ENCODE data around the gene CCN5. TPM values are rescaled to one million over a fixed set of nuclear protein-coding genes. Genes with fewer than 3 reads are reported as not detected.
"Not testable (repeated sequence)": the region's sequence is repeated elsewhere in the genome, so short reads cannot be mapped to it uniquely, and the experiment has no call there.

The CCN5 gene
- total and polyA plus RNA-seq, 5 donors = 85.2 to 292 (median 99.6) TPM

DNA sequence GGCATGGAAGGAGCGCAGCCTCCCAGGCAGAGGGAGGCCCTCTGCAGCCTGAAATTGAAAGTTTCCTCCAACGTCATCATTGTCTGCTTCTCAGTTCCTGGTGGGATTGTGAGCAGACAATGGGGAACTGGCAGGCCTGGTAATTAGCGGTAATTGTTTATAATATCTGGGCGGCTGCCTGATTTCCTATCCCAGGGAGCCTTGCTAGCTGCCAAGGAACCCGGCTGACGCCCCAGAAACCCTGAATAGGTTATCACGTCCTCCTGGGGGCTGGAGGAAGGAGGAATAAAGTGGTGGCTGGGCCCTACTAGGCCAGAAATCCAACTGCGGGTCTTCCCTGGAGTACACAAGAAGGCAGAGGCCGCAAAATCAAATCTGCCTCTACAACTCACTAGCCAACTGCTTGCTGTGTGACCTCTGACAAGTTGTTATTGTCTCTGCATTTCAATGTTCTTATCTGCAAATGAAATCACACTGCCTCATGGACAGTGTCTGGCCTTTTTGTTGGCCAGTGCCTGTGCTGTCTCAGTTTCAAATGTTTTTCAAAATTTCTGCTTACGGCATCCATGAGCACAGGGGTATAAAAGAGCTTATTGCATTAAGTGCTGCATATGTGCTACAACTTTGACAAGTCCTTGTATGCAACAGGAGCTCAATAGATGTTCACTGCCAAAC is 47.4 kb downstream of the CCN5 start:
- Histone ChIP-seq H3K9me3 (ENCODE audit: control insufficient read depth, low read length) (no peaks in the 10 kb centered on the region), H3K27ac (ENCODE audit: low read length) (peak overlapping the region; percentile 89), H3K4me3 (ENCODE audit: low read length) (no peak overlapping the region), H3K4me1 (ENCODE audit: control insufficient read depth, insufficient read depth, low read length) (peaks cover 5% of the 10 kb centered on the region), H3K27me3 (ENCODE audit: control insufficient read depth, insufficient read depth) (no peaks in the 10 kb centered on the region)
- 45% methylated on average over 10 of the region's 10 CpGs for WGBS
- intact Hi-C loops (cut with DNase I) = no loop called here
- DNase-seq (no peak), ATAC-seq (peak; percentile 69 to 87)

DNA sequence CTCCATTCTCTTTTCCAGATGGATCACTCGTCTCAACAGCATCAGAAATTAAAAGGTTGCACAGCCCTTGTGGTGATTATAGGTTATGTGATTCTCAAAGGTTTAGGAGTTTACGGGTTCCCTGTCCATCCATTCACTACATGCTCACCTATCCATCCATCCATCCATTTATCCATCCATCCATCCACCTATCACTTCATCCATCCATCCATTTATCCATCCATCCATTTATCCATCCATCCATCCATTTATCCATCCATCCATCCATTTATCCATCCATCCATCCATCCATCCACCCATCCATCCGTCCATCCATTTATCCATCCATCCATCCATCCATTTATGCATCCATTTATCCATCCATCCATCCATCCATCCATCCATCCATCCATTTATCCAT is 48.6 kb downstream of the CCN5 start:
- H3K27me3 ChIP-seq (ENCODE audit: control insufficient read depth, insufficient read depth); DNase-seq; H3K4me1 ChIP-seq (ENCODE audit: control insufficient read depth, insufficient read depth, low read length); H3K4me3 ChIP-seq (ENCODE audit: low read length); H3K27ac ChIP-seq (ENCODE audit: low read length); ATAC-seq; H3K9me3 ChIP-seq (ENCODE audit: control insufficient read depth, low read length); intact Hi-C loops (cut with DNase I): not testable (repeated sequence)
- WGBS = 93% methylated on average over 3 of the region's 3 CpGs

DNA sequence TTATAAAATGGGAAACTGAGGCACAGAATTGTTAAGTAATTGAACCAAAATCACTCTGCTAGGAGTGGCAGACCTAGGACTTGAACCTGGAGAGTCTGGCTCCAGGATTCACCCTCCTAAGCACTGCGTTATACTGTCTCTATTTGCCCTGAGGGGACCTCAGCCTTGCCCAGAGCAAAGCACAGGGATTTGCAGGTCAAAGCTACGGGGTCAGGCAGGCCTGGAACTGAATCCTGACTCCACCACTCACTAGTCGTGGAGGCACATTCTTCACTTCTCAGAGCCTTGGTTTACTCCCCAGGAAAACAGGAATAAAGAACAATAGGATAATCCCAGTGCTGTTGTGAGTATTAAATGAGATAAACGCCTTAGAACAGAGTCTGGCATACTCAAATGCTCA is 49.9 kb downstream of the CCN5 start:
- intact Hi-C loops (cut with DNase I) = no loop called here
- no peak overlapping the region for H3K27ac ChIP-seq (ENCODE audit: low read length)
- no peaks in the 10 kb centered on the region for H3K27me3 ChIP-seq (ENCODE audit: control insufficient read depth, insufficient read depth)
- H3K9me3 ChIP-seq (ENCODE audit: control insufficient read depth, low read length) = no peaks in the 10 kb centered on the region
- DNase-seq = no peak
- no peak for ATAC-seq
- WGBS = 59% methylated on average over 4 of the region's 4 CpGs
- peaks cover 5% of the 10 kb centered on the region for H3K4me1 ChIP-seq (ENCODE audit: control insufficient read depth, insufficient read depth, low read length)
- H3K4me3 ChIP-seq (ENCODE audit: low read length) = no peak overlapping the region

DNA sequence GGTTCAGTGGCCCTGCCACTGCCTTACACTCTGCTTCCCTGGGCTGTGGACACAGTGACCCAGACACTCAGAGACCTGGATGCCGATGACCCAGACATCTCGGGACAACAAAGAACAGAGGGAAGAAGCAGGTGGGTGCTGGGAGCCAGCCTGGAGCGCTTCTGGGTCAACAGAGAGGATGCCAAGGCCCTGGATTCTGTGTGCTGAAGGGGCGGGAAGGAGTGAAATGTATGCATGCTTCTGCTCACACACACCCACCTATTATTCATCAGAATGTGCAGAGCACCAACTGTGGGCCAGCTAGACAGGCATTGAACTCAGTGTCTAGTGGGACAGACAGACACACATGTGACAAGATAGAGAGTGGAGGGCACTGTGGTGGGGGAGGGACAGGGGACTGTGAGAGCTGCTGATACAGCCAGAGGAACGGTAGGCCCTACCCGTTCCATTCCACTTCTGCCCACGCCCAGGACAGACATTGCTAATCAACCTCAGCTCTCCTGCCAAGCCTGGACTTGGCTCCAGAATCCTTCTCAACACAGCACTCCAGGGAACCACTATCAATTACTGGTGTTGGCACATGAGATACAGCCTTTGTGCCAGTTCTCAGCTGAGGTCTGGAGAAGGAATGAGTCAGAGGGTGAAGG is 50.7 kb downstream of the CCN5 start:
- DNase-seq (no peak), ATAC-seq (no peak)
- H3K4me3 ChIP-seq (ENCODE audit: low read length) = no peak overlapping the region
- WGBS = 59% methylated on average over 7 of the region's 7 CpGs
- H3K27ac ChIP-seq (ENCODE audit: low read length) = no peak overlapping the region
- peaks cover 5% of the 10 kb centered on the region for H3K4me1 ChIP-seq (ENCODE audit: control insufficient read depth, insufficient read depth, low read length)
- intact Hi-C loops (cut with DNase I) = no loop called here
- no peaks in the 10 kb centered on the region for H3K27me3 ChIP-seq (ENCODE audit: control insufficient read depth, insufficient read depth)
- no peaks in the 10 kb centered on the region for H3K9me3 ChIP-seq (ENCODE audit: control insufficient read depth, low read length)

DNA sequence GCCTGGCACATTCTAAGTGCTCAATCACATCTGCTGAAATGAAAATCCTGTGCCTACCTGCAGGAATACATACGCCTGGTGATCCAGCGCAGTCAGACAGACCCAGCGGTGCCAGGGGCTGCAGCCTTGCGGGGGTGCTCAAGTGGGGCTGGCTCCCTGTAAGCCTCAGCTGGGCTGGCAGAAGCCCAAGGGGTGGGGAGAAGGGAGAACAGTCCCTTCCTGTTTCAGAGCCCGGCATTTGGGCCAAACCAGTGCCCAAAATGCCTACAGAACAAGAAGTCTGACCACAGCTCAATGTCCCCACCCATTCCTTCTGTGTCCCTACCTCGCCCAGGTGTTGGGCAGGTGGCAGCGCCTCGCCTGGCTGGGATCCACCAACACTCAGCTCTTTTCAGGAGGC is 53.1 kb downstream of the CCN5 start:
- no peak for DNase-seq
- H3K27me3 ChIP-seq (ENCODE audit: control insufficient read depth, insufficient read depth) = no peaks in the 10 kb centered on the region
- 81% methylated on average over 8 of the region's 8 CpGs for WGBS
- intact Hi-C loops (cut with DNase I) = no loop called here
- no peak for ATAC-seq
- no peaks in the 10 kb centered on the region for H3K9me3 ChIP-seq (ENCODE audit: control insufficient read depth, low read length)
- H3K4me1 ChIP-seq (ENCODE audit: control insufficient read depth, insufficient read depth, low read length) = no peaks in the 10 kb centered on the region
- no peak overlapping the region for H3K4me3 ChIP-seq (ENCODE audit: low read length)
- H3K27ac ChIP-seq (ENCODE audit: low read length) = no peak overlapping the region

DNA sequence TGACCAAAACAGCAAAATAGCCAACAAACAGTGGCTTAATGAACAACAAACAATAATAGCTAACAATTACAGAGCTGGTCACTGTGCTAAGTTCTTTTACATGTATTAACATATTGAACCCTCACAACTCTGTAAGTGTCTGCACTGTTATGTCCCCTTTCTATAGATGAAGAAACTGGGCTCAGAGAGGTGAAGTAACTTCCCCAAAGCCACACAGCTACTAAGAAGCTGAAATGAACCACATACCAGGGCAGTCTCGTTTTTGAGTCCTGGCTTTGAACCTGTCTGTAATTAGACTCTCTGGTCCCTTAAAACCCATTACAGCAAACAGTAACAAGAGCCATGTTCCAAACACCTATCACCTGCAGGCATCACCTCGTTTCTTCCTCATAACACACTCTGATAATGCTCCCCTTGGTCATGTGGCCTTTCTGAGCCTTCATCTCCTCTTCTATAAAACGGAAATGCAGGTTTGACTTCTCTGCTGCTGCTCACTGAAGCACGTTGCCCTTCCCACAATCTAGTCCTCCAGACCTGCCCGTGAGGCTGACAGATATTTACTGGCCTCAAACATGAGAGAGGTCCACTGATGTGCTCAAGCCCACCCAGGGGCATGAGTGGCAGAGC is 53.8 kb downstream of the CCN5 start:
- Histone ChIP-seq H3K27ac (ENCODE audit: low read length) (no peak overlapping the region), H3K4me3 (ENCODE audit: low read length) (no peak overlapping the region), H3K9me3 (ENCODE audit: control insufficient read depth, low read length) (no peaks in the 10 kb centered on the region), H3K27me3 (ENCODE audit: control insufficient read depth, insufficient read depth) (no peaks in the 10 kb centered on the region), H3K4me1 (ENCODE audit: control insufficient read depth, insufficient read depth, low read length) (no peaks in the 10 kb centered on the region)
- 43% methylated on average over 5 of the region's 5 CpGs for WGBS
- intact Hi-C loops (cut with DNase I) = no loop called here
- no peak for DNase-seq
- ATAC-seq = no peak

DNA sequence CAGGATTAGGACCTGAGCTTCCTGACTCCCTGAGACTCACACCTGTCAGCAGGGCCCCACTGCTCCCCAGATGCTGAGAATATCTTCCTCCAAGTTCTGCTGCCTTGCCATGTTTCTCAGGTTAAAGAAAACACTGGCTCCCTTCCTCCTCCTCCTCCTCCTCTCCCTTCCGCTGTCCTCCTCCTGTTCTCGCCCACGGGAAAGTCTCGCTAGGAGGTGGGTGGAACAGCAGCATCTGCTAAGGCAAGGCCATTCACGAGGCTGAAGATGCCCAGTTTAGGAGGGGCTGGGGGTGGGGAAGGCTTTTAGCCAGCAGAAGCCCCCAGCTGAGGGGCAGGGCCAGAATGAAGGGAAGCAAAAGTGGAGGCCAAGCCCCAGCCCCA is 54.3 kb downstream of the CCN5 start:
- no peak overlapping the region for H3K4me3 ChIP-seq (ENCODE audit: low read length)
- intact Hi-C loops (cut with DNase I) = no loop called here
- ATAC-seq = no peak
- 39% methylated on average over 5 of the region's 5 CpGs for whole genome bisulfite sequencing
- H3K4me1 ChIP-seq (ENCODE audit: control insufficient read depth, insufficient read depth, low read length) = no peaks in the 10 kb centered on the region
- no peaks in the 10 kb centered on the region for H3K27me3 ChIP-seq (ENCODE audit: control insufficient read depth, insufficient read depth)
- no peak overlapping the region for H3K27ac ChIP-seq (ENCODE audit: low read length)
- H3K9me3 ChIP-seq (ENCODE audit: control insufficient read depth, low read length) = no peaks in the 10 kb centered on the region
- no peak for DNase-seq

DNA sequence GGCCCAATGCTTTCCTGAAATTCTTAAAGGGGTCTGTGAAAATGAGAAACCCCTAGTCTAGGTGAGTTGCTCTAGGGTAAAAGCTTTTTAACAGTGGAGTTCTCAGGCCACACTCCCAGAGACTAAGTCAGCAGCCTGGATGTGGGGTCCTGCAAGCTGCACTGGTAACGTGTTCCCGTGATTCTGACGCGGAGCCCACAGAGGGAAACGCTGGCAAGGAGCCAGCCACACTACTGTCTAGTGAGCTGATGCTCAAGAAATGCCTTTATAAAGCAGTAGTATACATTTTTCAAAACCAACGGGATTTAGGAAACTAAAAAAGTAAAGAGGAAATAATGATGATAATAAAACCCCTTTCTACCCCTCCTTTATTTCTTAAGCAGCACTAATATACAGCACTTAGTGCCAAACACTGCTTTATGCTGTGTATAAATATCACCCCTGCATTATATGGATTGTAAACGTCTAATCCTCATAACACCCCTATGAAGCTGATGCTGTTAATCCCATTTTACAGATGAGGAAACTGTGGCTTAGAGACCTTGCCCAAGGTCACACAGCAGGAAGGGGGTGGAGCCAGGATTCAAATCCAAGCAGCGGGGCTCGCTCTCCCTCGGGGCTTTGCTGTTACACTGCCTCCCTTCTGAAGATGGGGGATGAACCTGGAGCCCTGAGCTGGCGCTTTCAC is 55.5 kb downstream of the CCN5 start:
- ATAC-seq (no peak), DNase-seq (peak in 1 of 3 donors; percentile 59)
- no peaks in the 10 kb centered on the region for H3K9me3 ChIP-seq (ENCODE audit: control insufficient read depth, low read length)
- no peak overlapping the region for H3K27ac ChIP-seq (ENCODE audit: low read length)
- WGBS = 45% methylated on average over 11 of the region's 11 CpGs
- intact Hi-C loops (cut with DNase I) = no loop called here
- no peak overlapping the region for H3K4me3 ChIP-seq (ENCODE audit: low read length)
- no peaks in the 10 kb centered on the region for H3K27me3 ChIP-seq (ENCODE audit: control insufficient read depth, insufficient read depth)
- no peaks in the 10 kb centered on the region for H3K4me1 ChIP-seq (ENCODE audit: control insufficient read depth, insufficient read depth, low read length)

DNA sequence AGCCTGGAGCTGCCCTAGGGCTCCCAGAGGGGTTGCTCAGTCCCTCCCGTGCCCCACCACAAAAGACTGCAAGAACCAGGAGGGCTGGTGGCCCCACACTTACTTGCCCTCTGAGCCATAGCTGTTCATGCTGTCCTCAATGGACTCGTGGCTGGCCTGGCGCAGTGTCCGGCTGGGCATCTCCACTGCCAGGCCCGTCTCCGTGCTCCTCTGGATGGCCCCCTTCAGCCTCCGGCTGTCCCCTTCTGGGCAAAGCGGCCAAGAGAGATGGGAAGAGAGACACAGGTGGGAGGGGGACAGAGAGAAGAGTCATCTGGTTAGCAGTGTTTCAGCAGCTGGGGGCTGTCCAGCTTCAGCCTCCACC is 56.0 kb downstream of the CCN5 start:
- no peaks in the 10 kb centered on the region for H3K27me3 ChIP-seq (ENCODE audit: control insufficient read depth, insufficient read depth)
- no peaks in the 10 kb centered on the region for H3K4me1 ChIP-seq (ENCODE audit: control insufficient read depth, insufficient read depth, low read length)
- 84% methylated on average over 8 of the region's 8 CpGs for WGBS
- ATAC-seq = no peak
- H3K4me3 ChIP-seq (ENCODE audit: low read length) = no peak overlapping the region
- no peaks in the 10 kb centered on the region for H3K9me3 ChIP-seq (ENCODE audit: control insufficient read depth, low read length)
- intact Hi-C loops (cut with DNase I) = no loop called here
- H3K27ac ChIP-seq (ENCODE audit: low read length) = no peak overlapping the region
- DNase-seq = no peak

DNA sequence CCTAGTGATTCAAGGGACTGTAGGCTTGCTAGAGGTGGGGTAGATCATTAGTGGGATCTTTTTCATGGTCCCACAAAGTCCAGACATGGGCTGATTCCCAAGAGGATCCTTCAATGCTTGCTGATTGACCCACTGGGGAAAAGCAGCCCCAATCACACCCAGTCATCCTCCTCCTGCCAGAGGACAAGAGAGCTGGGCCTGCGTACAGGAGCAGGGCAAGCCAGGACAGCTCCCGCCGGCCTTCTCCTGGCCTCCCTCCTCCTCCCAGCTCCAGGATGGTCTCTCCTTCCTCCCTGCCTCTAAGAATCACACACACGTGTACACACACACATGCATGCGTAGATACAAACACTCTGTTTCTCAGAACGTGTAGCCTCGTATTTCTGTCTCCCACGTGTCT is 57.5 kb downstream of the CCN5 start:
- intact Hi-C loops (cut with DNase I) = no loop called here
- ATAC-seq = no peak
- Histone ChIP-seq H3K9me3 (ENCODE audit: control insufficient read depth, low read length) (no peaks in the 10 kb centered on the region), H3K4me3 (ENCODE audit: low read length) (no peak overlapping the region), H3K27me3 (ENCODE audit: control insufficient read depth, insufficient read depth) (no peaks in the 10 kb centered on the region), H3K27ac (ENCODE audit: low read length) (no peak overlapping the region), H3K4me1 (ENCODE audit: control insufficient read depth, insufficient read depth, low read length) (no peaks in the 10 kb centered on the region)
- 52% methylated on average over 8 of the region's 8 CpGs for WGBS
- no peak for DNase-seq

DNA sequence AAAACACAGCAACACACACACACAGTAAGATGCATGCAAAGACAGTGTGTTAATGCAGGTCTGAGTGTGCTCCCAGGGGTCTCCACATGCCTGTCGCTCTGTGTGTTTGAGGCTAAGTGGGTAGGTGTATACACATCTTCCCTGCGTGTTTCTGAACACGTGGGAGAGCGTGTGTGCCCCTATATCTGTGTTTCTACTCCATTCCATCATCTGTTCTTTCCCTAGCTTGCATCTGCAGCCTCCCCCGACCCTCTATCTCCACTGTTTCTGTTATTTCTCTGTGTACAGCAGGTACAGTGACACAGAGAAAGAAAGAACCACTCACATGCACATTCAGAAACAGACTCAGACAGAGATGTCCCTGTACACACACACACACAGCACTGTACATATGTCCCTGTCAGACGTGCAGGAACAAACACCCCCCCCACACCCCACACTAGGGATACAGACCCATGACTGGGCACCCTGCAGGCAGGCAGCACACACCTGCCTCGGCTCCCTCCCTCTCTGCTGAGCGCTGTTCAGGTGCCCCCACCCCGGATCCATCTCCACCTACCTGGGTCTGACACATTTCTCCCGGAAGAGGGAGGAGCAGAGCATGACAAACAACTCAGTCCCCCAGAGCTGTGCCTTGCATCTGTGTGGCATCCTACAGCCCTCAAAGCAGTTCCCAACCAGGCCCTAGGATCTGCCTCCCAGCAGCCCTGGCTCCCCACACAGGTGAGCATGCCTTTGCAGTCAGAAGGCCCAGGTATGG is 58.1 kb downstream of the CCN5 start:
- no peak for ATAC-seq
- Histone ChIP-seq H3K27me3 (ENCODE audit: control insufficient read depth, insufficient read depth) (no peaks in the 10 kb centered on the region), H3K4me3 (ENCODE audit: low read length) (no peak overlapping the region), H3K4me1 (ENCODE audit: control insufficient read depth, insufficient read depth, low read length) (no peaks in the 10 kb centered on the region), H3K9me3 (ENCODE audit: control insufficient read depth, low read length) (no peaks in the 10 kb centered on the region), H3K27ac (ENCODE audit: low read length) (no peak overlapping the region)
- 58% methylated on average over 10 of the region's 10 CpGs for WGBS
- intact Hi-C loops (cut with DNase I) = no loop called here
- DNase-seq = no peak
